Activated B cell treated with CpG ODN at 0.5 μM for 24 hours (primary cell): ENCODE results near the gene SOX18. TPM values are rescaled to one million over a fixed set of nuclear protein-coding genes. Genes with fewer than 3 reads are reported as not detected.

ENCODE experiments used
- ATAC-seq: fragments of 200-7000 bp; cut with Tn5 transposase; one replicate; pipeline ENCODE4 v1.10.0; 2021; ENCODE audit warnings: low read depth, mild to moderate bottlenecking, moderate library complexity
- CTCF ChIA-PET: fragments of 350-600 bp; sonication (Branson Sonifier 250); formaldehyde crosslinking; loops from one replicate; lab custom pipeline; 2021; ENCODE audit warnings: antibody characterized with exemption; lab: Charles Lee
- POLR2A ChIA-PET: fragments of 350-600 bp; sonication (Branson Sonifier 250); formaldehyde crosslinking; loops from one replicate; lab custom pipeline; 2021; ENCODE audit warnings: antibody characterized with exemption; lab: Charles Lee
- DNase-seq: peaks from one replicate; pipeline ENCODE4 v3.0.0; 2022
- H3K27ac Mint-ChIP-seq: one replicate; pipeline ENCODE4 v1.8.0; 2020; ENCODE audit warnings: mixed read lengths
- H3K27me3 Mint-ChIP-seq: one replicate; pipeline ENCODE4 v1.8.0; 2021; ENCODE audit warnings: mixed read lengths
- H3K36me3 Mint-ChIP-seq: one replicate; pipeline ENCODE4 v1.8.0; 2021; ENCODE audit warnings: low read depth, mixed read lengths
- H3K4me1 Mint-ChIP-seq: one replicate; pipeline ENCODE4 v1.8.0; 2021; ENCODE audit warnings: mixed read lengths
- H3K4me3 Mint-ChIP-seq: one replicate; pipeline ENCODE4 v1.8.0; 2020; ENCODE audit warnings: mild to moderate bottlenecking, mixed read lengths
- H3K9me3 Mint-ChIP-seq: one replicate; pipeline ENCODE4 v1.8.0; 2020; ENCODE audit warnings: mixed read lengths
- intact Hi-C: fragments of 100-400 bp; cut with micrococcal nuclease; formaldehyde crosslinking; loops from one replicate; pipeline ENCODE4 v1.15.1; 2024
- total RNA-seq: library from RNA; stranded (reverse); gene quantifications from 2 replicates; pipeline ENCODE4 v1.2.3, GENCODE V29; 2022
- TF ChIP-seq, protein P1 (sequence below): fragments of 200-600 bp; IDR thresholded peaks from one replicate; pipeline ENCODE4 v1.8.0; 2022; ENCODE audit warnings: antibody characterized with exemption, mild to moderate bottlenecking

SOX18 gene
- total RNA-seq, 1 donor from 2014 or later, result not detected

- intact Hi-C loops, result no loop called here
- Mint-ChIP-seq H3K4me3 (no peak overlapping the region), H3K36me3 (no peaks in the 10 kb centered on the region), H3K27me3 (peaks cover 32% of the 10 kb centered on the region), H3K27ac (no peak overlapping the region), H3K4me1 (peaks cover 17% of the 10 kb centered on the region), H3K9me3 (no peaks in the 10 kb centered on the region)
- ChIA-PET POLR2A (interaction anchor here (0.9 kb wide), 1 partner anchor 9 kb away, joined by 5 read pairs; no protein-coding TSS in a partner anchor), CTCF (interaction anchor here (0.6 to 1.7 kb wide), 4 partner anchors 14 to 67 kb away, joined by 3 to 6 read pairs (median 3); no protein-coding TSS in a partner anchor)
- ATAC-seq (no peak), DNase-seq (no peak)
- TF ChIP-seq, protein P1, sequence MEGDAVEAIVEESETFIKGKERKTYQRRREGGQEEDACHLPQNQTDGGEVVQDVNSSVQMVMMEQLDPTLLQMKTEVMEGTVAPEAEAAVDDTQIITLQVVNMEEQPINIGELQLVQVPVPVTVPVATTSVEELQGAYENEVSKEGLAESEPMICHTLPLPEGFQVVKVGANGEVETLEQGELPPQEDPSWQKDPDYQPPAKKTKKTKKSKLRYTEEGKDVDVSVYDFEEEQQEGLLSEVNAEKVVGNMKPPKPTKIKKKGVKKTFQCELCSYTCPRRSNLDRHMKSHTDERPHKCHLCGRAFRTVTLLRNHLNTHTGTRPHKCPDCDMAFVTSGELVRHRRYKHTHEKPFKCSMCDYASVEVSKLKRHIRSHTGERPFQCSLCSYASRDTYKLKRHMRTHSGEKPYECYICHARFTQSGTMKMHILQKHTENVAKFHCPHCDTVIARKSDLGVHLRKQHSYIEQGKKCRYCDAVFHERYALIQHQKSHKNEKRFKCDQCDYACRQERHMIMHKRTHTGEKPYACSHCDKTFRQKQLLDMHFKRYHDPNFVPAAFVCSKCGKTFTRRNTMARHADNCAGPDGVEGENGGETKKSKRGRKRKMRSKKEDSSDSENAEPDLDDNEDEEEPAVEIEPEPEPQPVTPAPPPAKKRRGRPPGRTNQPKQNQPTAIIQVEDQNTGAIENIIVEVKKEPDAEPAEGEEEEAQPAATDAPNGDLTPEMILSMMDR, result no peak
Observed at GRCh38 chr20:64052987-64053840, 3.8 kb upstream of the SOX18 start.

DNA sequence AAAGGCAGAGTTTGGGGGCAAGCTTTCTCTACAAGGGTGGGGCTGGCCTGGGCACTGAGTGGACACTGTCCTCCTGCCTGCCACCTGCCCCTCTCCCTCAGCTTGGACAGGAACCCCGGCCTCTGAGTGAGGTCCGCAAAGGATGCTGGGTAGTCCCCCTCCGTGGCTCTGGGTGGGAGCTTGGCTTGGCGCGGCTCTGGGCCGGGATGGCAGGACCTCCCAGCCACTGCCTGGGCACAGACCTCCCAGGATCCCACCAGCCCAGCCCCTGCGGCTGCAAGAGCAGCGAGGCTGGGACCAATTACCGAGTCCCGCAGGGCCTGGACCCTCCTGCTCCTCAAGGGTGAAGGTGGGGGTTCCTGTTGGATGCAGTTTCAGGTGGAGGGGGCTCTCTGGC lies 2.9 kb upstream of the SOX18 start:
- CTCF ChIA-PET, result interaction anchor here (1.0 to 1.2 kb wide), 2 partner anchors 13 to 17 kb away, joined by 3 read pairs; no protein-coding TSS in a partner anchor
- Mint-ChIP-seq H3K4me1 (peaks cover 9% of the 10 kb centered on the region), H3K36me3 (no peaks in the 10 kb centered on the region), H3K4me3 (no peak overlapping the region), H3K9me3 (no peaks in the 10 kb centered on the region), H3K27me3 (peaks cover 33% of the 10 kb centered on the region), H3K27ac (no peak overlapping the region)
- no peak for DNase-seq
- intact Hi-C loops, result no loop called here
- TF ChIP-seq, protein P1, result no peak
- ATAC-seq, result no peak
- POLR2A ChIA-PET, result no interaction called here

GRCh38 chr20:64051561-64052325 lies 2.3 kb upstream of the SOX18 start:
- ATAC-seq (no peak), DNase-seq (no peak)
- Mint-ChIP-seq H3K4me1 (peaks cover 6% of the 10 kb centered on the region), H3K4me3 (no peak overlapping the region), H3K27me3 (peaks cover 39% of the 10 kb centered on the region), H3K9me3 (no peaks in the 10 kb centered on the region), H3K36me3 (no peaks in the 10 kb centered on the region), H3K27ac (no peak overlapping the region)
- POLR2A ChIA-PET, result interaction anchor here (0.5 kb wide), 1 partner anchor 69 kb away, joined by 3 read pairs; no protein-coding TSS in a partner anchor
- TF ChIP-seq, protein P1, result no peak
- CTCF ChIA-PET, result interaction anchor here (1.2 kb wide), 1 partner anchor 12 kb away, joined by 3 read pairs; no protein-coding TSS in a partner anchor
- intact Hi-C loops, result no loop called here

DNA sequence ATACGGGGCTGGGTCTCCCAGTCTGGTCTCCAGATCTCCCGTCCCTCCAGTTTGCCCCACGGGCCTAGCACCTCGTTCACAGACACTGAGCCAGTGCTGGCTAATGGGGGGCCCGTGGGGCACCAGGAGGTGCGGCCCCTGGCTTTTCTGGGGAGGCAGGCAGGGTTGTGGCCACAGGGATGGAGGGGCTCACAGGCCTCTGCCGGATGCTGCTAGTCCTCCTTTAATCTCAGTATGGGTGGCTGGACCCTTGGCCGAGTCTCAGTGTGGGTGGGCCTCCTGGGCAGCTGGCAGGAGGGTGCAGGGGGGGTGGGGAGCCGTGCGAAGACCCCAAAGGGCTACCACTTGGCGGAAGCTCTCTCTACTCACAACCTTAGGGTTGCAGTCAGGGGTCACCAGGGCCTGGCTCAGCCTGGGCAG lies 1.6 kb upstream of the SOX18 start:
- no peak for DNase-seq
- H3K4me3 Mint-ChIP-seq, result no peak overlapping the region
- H3K27me3 Mint-ChIP-seq, result peaks cover 43% of the 10 kb centered on the region
- H3K4me1 Mint-ChIP-seq, result peaks cover 6% of the 10 kb centered on the region
- ChIA-PET POLR2A (interaction anchor here (0.5 kb wide), 1 partner anchor 69 kb away, joined by 3 read pairs; no protein-coding TSS in a partner anchor), CTCF (no interaction called here)
- TF ChIP-seq, protein P1, result no peak
- no peaks in the 10 kb centered on the region for H3K9me3 Mint-ChIP-seq
- no peak overlapping the region for H3K27ac Mint-ChIP-seq
- no peak for ATAC-seq
- intact Hi-C loops, result no loop called here
- no peaks in the 10 kb centered on the region for H3K36me3 Mint-ChIP-seq
